Right atrium auricular region (tissue), 2 donors: ENCODE results near the gene CAPS. TPM values are rescaled to one million over a fixed set of nuclear protein-coding genes. Genes with fewer than 3 reads are reported as not detected.

ENCODE experiments used
- DNase-seq: peaks from one replicate; pipeline ENCODE4 v3.0.0-alpha.2; 2019; ENCODE audit warnings: low spot score
- H3K27ac ChIP-seq, 2 donors: fragments of 200-600 bp; sonication (generic); 1 replicate in 1 of 2; 2 replicates in 1 of 2; pipeline ENCODE4 v1.5.1; 2016 to 2019
- H3K27me3 ChIP-seq, 2 donors: fragments of 200-600 bp; sonication (generic); one replicate each; pipeline versions ENCODE4 v1.5.1 to v1.6.0; 2017 to 2019
- H3K36me3 ChIP-seq: fragments of 200-600 bp; sonication (generic); one replicate; pipeline ENCODE4 v1.5.1; 2016
- H3K4me1 ChIP-seq, 2 donors: fragments of 200-600 bp; sonication (generic); one replicate each; pipeline versions ENCODE4 v1.5.1 to v1.6.0; 2017 to 2019
- H3K4me3 ChIP-seq, 2 donors: fragments of 200-600 bp; sonication (generic); 1 replicate in 1 of 2; 2 replicates in 1 of 2; pipeline ENCODE4 v1.5.1; 2017 to 2019; ENCODE audit warnings: mild to moderate bottlenecking in 1 of 2, moderate library complexity in 1 of 2
- H3K9me3 ChIP-seq, 2 donors: fragments of 200-600 bp; sonication (generic); one replicate each; pipeline ENCODE4 v1.5.1; 2019
- total RNA-seq, 2 donors: library from RNA; depleted of rRNA; stranded (reverse); fragments of >200 nt; gene quantifications; one replicate each; pipeline ENCODE4 v1.1.0, GENCODE V29; 2016
- TF ChIP-seq, protein P1 (sequence below), 2 donors: fragments of 200-600 bp; sonication (generic); IDR thresholded peaks; one replicate each; pipeline ENCODE4 v1.5.1; 2019; ENCODE audit warnings: antibody characterized with exemption in 2 of 2

Gene CAPS
- total RNA-seq, 2 donors from 2014 or later, result 4.5 to 7.3 TPM

DNA sequence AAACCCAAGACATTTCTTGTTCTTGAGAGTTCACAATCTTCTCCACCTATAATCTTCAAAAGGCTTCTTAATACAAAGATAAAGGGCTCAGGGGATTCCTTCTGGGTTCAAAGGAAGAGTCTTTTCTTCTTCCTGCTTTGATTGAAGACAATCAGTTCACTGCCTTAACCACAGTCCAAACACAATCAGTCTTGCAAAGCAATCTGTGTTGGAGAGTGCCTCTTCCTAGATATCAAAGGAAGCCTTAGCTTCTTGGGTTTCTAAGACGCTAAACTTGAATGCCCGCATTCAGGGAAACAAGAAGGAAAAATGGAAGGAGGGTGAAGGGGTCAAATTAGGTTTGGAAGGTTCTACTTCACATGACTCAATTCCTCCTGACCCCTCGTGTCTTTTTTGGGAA is 36.7 kb downstream of the CAPS start:
- H3K27ac ChIP-seq, result peak overlapping the region; percentile 85 to 86
- peaks cover 0 to 96% of the 10 kb centered on the region in 2 donors for H3K4me1 ChIP-seq
- H3K9me3 ChIP-seq, result no peaks in the 10 kb centered on the region
- no peak overlapping the region for H3K4me3 ChIP-seq
- DNase-seq, result no peak
- H3K27me3 ChIP-seq, result no peaks in the 10 kb centered on the region
- TF ChIP-seq, protein P1, sequence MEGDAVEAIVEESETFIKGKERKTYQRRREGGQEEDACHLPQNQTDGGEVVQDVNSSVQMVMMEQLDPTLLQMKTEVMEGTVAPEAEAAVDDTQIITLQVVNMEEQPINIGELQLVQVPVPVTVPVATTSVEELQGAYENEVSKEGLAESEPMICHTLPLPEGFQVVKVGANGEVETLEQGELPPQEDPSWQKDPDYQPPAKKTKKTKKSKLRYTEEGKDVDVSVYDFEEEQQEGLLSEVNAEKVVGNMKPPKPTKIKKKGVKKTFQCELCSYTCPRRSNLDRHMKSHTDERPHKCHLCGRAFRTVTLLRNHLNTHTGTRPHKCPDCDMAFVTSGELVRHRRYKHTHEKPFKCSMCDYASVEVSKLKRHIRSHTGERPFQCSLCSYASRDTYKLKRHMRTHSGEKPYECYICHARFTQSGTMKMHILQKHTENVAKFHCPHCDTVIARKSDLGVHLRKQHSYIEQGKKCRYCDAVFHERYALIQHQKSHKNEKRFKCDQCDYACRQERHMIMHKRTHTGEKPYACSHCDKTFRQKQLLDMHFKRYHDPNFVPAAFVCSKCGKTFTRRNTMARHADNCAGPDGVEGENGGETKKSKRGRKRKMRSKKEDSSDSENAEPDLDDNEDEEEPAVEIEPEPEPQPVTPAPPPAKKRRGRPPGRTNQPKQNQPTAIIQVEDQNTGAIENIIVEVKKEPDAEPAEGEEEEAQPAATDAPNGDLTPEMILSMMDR (IDR thresholded peaks at IDR 0.05), result no peak
- no peaks in the 10 kb centered on the region for H3K36me3 ChIP-seq

DNA sequence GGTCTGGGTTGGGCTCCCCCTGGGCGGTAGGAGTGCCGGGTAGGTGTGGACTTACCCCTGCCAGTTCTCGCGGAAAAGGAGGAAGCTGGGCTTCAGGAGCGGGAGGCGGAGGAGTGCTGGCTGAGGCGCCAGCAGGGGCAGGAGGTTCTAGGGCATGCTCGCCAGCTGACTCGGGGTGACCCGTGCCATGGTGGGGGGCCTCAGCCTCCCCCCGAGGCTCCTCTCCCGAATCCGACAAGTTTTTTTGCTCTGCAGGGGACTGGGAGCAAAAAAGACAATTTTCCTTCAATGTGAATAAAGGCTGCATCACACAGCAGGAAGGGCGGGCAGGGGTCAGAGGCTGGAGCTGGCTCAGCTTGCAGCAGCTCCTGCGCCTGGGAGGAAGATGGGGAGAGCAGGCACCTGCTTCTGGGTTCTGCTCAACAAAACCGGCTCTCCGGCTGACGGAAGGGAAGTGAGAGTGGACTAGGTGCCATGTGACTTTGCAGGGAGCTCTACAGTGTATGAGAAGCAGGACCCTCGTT is 37.3 kb downstream of the CAPS start:
- Histone ChIP-seq H3K27me3 (no peaks in the 10 kb centered on the region), H3K4me1 (peaks cover 0 to 100% of the 10 kb centered on the region in 2 donors), H3K27ac (peak overlapping the region; percentile 85 to 86), H3K36me3 (no peaks in the 10 kb centered on the region), H3K4me3 (no peak overlapping the region), H3K9me3 (no peaks in the 10 kb centered on the region)
- TF ChIP-seq, protein P1 (IDR thresholded peaks at IDR 0.05), result no peak
- no peak for DNase-seq

DNA sequence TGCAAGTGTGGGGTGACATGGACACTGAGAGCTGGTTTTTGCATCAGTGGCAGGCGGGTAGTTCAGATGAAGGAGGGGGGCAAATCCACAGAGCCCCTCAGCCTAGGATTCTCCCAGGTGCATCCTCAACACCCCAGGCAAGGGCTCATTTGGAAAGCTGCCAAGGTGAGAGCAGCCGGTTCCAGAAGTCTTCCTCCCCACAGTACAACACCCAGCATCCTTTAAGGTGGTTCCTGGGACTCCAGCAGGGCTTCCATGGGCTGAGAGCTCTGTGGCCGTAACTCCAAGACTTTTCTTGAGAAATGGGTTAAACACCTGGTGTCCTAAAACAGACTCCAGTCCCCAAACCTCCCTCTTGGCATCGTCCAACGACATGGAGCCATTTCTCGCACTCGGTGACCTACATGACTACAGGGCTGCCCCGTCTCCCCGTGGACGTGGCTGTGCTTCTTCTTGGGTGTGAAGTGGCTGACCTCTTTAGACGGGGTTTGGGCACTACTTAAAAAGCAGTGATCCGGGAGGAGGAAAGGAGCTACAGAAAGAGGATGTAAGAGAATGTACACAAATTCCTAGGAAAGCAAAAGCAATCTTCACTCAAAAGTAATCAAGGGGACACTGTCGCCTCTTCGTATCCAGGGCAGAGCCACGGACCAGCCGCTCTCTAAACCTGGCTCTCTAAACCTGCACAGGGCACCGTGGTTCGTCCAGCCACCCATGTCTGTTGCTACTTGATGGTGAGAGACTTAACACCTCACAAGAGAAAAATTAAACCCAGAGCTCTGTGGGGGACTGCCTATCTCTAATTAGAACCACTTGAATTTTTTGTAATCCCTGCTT is 38.4 kb downstream of the CAPS start:
- H3K27ac ChIP-seq, result peak overlapping the region; percentile 85 to 86
- no peaks in the 10 kb centered on the region for H3K9me3 ChIP-seq
- TF ChIP-seq, protein P1 (IDR thresholded peaks at IDR 0.05), result no peak
- H3K4me1 ChIP-seq, result peaks cover 0 to 100% of the 10 kb centered on the region in 2 donors
- no peak overlapping the region for H3K4me3 ChIP-seq
- H3K36me3 ChIP-seq, result no peaks in the 10 kb centered on the region
- H3K27me3 ChIP-seq, result no peaks in the 10 kb centered on the region
- DNase-seq, result no peak

DNA sequence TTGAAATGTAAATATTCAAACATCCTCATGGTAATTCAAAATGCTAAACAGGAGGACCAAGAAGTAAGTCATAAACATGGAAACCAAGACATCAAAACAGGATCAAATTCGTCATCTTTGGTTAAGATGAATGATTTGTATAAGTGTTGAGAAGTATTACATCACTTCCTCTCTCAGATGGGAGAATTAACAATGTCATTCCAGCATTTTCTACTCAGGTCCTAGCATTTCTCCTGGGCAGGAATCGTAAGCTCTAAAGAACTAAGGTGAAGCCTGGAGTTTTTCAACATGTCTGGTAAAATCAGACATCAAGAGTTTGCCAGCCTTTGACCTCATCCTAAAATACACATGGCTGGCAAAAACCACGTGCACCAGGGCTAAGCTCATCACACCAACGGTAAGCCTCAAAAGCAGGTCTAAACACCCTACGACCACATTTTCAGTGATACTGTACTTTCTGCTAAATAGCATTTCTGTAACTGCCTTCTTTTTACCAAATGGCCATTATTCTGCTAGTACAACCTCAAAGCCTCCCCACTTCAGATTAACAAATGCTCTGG is 39.1 kb downstream of the CAPS start:
- no peak overlapping the region for H3K4me3 ChIP-seq
- H3K9me3 ChIP-seq, result no peaks in the 10 kb centered on the region
- H3K36me3 ChIP-seq, result no peaks in the 10 kb centered on the region
- DNase-seq, result no peak
- TF ChIP-seq, protein P1 (IDR thresholded peaks at IDR 0.05), result no peak
- H3K27me3 ChIP-seq, result no peaks in the 10 kb centered on the region
- peak overlapping the region; percentile 85 to 86 for H3K27ac ChIP-seq
- peaks cover 0 to 100% of the 10 kb centered on the region in 2 donors for H3K4me1 ChIP-seq

DNA sequence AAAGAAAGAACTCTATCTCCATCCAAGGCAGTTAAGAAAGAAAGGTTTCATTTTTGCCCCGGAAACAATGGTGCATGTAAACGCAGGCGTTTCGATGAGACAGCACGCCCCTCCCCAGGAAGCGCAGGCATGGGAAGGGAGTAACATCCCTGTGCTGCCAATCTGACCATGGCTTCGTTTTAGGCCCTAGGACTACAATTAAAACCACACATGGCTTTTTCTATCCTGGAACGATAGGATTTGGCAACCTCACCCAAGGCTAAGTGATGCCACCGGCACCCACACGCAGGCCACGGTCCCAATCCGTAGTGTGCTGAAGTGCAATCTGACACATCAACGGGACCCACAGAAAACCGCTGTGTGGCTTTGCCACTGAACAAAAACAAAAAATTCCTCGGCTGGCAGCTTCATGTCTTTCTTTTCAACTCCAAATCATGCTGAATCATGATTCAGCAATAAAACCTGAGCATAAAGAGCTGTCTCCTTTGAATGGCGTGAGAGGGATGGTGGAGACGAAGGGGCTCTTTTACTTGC is 39.7 kb downstream of the CAPS start:
- Histone ChIP-seq H3K9me3 (no peaks in the 10 kb centered on the region), H3K4me3 (no peak overlapping the region), H3K4me1 (peaks cover 0 to 100% of the 10 kb centered on the region in 2 donors), H3K27ac (peak overlapping the region; percentile 85 to 86), H3K36me3 (no peaks in the 10 kb centered on the region), H3K27me3 (no peaks in the 10 kb centered on the region)
- DNase-seq, result no peak
- TF ChIP-seq, protein P1 (IDR thresholded peaks at IDR 0.05), result no peak
